Measurements from ENCODE around the gene RAP1A.
"Not testable (repeated sequence)": the region's sequence is repeated elsewhere in the genome, so short reads cannot be mapped to it uniquely, and the experiment has no call there.

The RAP1A gene

GRCh38 chr1:111739925-111740765 lies 120.6 kb downstream of the RAP1A start:
- Histone ChIP-seq H3K79me2 (ENCODE audit: low read length) (peaks cover 3% of the 10 kb centered on the region; the same call in 1 of the 2 replicates), H3K36me3 (replicated peaks; ENCODE audit: insufficient read depth, low read length) (no peaks in the 10 kb centered on the region), H3K4me1 (ENCODE audit: low read length) (peaks cover 8% of the 10 kb centered on the region), H3K9me3 (replicated peaks; ENCODE audit: insufficient read depth, low read length) (no peaks in the 10 kb centered on the region), H3K4me3 (ENCODE audit: low read length) (peak overlapping the region; percentile 66), H3K4me2 (ENCODE audit: low read depth, low read length) (peak overlapping the region; percentile 91), H3F3A (ENCODE audit: insufficient read depth, low read length) (peaks cover 10% of the 10 kb centered on the region; the same call in 1 of the 2 replicates), H3K27ac (ENCODE audit: low read length) (peak overlapping the region; percentile 75; the same call in 1 of the 2 replicates), H3K9ac (ENCODE audit: low read length) (peak overlapping the region; percentile 42; the same call in 1 of the 2 replicates), H3K9me2 (replicated peaks; ENCODE audit: insufficient read depth, low read length) (no peaks in the 10 kb centered on the region), H4K20me1 (ENCODE audit: insufficient read depth, low read length) (no peaks in the 10 kb centered on the region), H2AFZ (ENCODE audit: low read length) (peak overlapping the region; percentile 78), H3K27me3 (replicated peaks; ENCODE audit: insufficient read depth, low read length) (no peaks in the 10 kb centered on the region)
- TF ChIP-seq, protein P1, sequence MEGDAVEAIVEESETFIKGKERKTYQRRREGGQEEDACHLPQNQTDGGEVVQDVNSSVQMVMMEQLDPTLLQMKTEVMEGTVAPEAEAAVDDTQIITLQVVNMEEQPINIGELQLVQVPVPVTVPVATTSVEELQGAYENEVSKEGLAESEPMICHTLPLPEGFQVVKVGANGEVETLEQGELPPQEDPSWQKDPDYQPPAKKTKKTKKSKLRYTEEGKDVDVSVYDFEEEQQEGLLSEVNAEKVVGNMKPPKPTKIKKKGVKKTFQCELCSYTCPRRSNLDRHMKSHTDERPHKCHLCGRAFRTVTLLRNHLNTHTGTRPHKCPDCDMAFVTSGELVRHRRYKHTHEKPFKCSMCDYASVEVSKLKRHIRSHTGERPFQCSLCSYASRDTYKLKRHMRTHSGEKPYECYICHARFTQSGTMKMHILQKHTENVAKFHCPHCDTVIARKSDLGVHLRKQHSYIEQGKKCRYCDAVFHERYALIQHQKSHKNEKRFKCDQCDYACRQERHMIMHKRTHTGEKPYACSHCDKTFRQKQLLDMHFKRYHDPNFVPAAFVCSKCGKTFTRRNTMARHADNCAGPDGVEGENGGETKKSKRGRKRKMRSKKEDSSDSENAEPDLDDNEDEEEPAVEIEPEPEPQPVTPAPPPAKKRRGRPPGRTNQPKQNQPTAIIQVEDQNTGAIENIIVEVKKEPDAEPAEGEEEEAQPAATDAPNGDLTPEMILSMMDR (IDR thresholded peaks at IDR 0.05; ENCODE audit: low read length) = no peak
- no peak for TF ChIP-seq EZH2phosphoT487 (IDR thresholded peaks at IDR 0.05; ENCODE audit: low read length)
- DNase-seq = peak; percentile 9

DNA sequence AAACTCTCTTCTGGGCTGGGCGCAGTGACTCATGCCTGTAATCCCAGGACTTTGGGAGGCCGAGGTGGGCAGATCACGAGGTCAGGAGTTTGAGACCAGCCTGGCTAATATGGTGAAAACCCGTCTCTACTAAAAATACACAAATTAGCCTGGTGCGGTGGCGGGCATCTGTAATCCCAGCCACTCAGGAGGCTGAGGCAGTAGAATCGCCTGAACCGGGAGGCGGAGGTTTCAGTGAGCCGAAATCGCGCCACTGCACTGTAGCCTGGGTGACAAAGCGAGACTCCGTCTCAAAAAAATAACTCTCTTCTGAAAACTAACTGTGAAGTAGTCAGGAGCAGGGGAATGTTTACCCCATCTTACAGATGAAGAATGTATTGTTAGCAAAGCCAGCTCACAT lies 122.7 kb downstream of the RAP1A start:
- H2AFZ ChIP-seq (ENCODE audit: low read length); H3F3A ChIP-seq (ENCODE audit: insufficient read depth, low read length); H3K4me2 ChIP-seq (ENCODE audit: low read depth, low read length); H3K9ac ChIP-seq (ENCODE audit: low read length); H3K27me3 ChIP-seq (replicated peaks; ENCODE audit: insufficient read depth, low read length); H3K36me3 ChIP-seq (replicated peaks; ENCODE audit: insufficient read depth, low read length); H3K27ac ChIP-seq (ENCODE audit: low read length); H3K9me3 ChIP-seq (replicated peaks; ENCODE audit: insufficient read depth, low read length); H4K20me1 ChIP-seq (ENCODE audit: insufficient read depth, low read length); H3K79me2 ChIP-seq (ENCODE audit: low read length); H3K4me3 ChIP-seq (ENCODE audit: low read length); H3K9me2 ChIP-seq (replicated peaks; ENCODE audit: insufficient read depth, low read length); DNase-seq; H3K4me1 ChIP-seq (ENCODE audit: low read length): not testable (repeated sequence)

DNA sequence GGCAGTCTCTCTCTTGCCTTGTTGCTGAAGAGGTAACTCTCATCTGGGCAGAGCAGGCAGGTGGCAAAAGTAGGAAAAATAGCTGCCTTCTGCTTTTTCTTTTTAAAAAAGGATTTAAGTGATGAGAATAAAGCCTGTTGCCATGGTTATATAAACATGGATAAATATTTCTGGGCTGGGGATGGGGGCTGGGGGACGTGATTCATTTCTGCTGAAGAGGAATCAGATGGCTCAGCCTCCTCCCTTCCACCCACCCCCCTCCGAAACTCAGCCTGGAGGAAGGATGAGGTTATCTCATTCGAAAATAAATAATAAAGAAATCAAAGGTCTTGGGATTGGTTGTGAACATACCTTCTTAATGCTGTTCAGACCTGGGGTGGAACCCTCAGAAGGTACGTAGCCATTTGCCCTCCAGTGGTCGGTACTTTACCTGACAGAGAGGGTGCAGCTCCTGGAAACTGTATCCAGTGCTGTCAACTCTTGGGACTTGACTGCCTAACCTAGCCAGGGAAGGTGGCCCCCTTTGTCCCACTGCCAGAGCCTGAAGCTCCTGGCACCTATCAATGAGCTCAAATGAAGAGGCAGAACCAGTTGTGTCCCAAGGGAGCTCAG lies 123.5 kb downstream of the RAP1A start:
- no peak for TF ChIP-seq EZH2phosphoT487 (IDR thresholded peaks at IDR 0.05; ENCODE audit: low read length)
- TF ChIP-seq EZH2 (optimal IDR thresholded peaks at IDR 0.05; ENCODE audit: low read depth, low read length) = no peak
- TF ChIP-seq, protein P1 (IDR thresholded peaks at IDR 0.05; ENCODE audit: low read length) = no peak
- no peak overlapping the region for H3K9ac ChIP-seq (ENCODE audit: low read length)
- H3K9me3 ChIP-seq (replicated peaks; ENCODE audit: insufficient read depth, low read length) = no peaks in the 10 kb centered on the region
- H3K27me3 ChIP-seq (replicated peaks; ENCODE audit: insufficient read depth, low read length) = no peaks in the 10 kb centered on the region
- H3K4me1 ChIP-seq (ENCODE audit: low read length) = no peaks in the 10 kb centered on the region
- no peak overlapping the region for H3K27ac ChIP-seq (ENCODE audit: low read length)
- no peaks in the 10 kb centered on the region for H3K36me3 ChIP-seq (replicated peaks; ENCODE audit: insufficient read depth, low read length)
- DNase-seq = no peak
- H3K79me2 ChIP-seq (ENCODE audit: low read length) = no peaks in the 10 kb centered on the region
- no peaks in the 10 kb centered on the region for H4K20me1 ChIP-seq (ENCODE audit: insufficient read depth, low read length)
- no peaks in the 10 kb centered on the region for H3K9me2 ChIP-seq (replicated peaks; ENCODE audit: insufficient read depth, low read length)
- peaks cover 10% of the 10 kb centered on the region; the same call in 1 of the 2 replicates for H3F3A ChIP-seq (ENCODE audit: insufficient read depth, low read length)
- H3K4me2 ChIP-seq (ENCODE audit: low read depth, low read length) = no peak overlapping the region
- H2AFZ ChIP-seq (ENCODE audit: low read length) = no peak overlapping the region
- no peak overlapping the region for H3K4me3 ChIP-seq (ENCODE audit: low read length)

DNA sequence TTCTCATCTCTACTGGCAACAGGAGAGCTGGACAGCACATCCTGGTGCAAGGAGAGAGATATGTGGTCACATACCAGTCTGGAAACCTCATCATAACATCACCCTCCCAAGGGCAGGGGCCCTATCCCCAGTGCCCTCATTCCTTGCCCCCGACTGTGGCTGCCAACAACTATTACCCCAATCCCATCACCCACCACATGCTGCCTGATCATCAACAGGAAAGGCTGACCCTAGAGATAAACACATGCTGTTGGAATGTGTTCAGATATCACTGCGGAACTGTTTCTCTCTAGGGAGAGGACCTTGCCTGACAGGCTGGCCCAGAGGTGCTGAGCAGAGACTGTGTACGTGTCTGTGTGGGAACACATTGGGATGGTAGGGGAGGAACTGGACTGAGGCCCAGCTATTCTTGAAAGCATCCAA lies 124.1 kb downstream of the RAP1A start:
- Histone ChIP-seq H3K4me3 (ENCODE audit: low read length) (no peak overlapping the region), H3K27me3 (replicated peaks; ENCODE audit: insufficient read depth, low read length) (no peaks in the 10 kb centered on the region), H3K9me2 (replicated peaks; ENCODE audit: insufficient read depth, low read length) (no peaks in the 10 kb centered on the region), H3K9ac (ENCODE audit: low read length) (no peak overlapping the region), H3K36me3 (replicated peaks; ENCODE audit: insufficient read depth, low read length) (no peaks in the 10 kb centered on the region), H3F3A (ENCODE audit: insufficient read depth, low read length) (peaks cover 9% of the 10 kb centered on the region; the same call in 1 of the 2 replicates), H3K4me2 (ENCODE audit: low read depth, low read length) (no peak overlapping the region), H3K4me1 (ENCODE audit: low read length) (no peaks in the 10 kb centered on the region), H3K27ac (ENCODE audit: low read length) (no peak overlapping the region), H3K9me3 (replicated peaks; ENCODE audit: insufficient read depth, low read length) (no peaks in the 10 kb centered on the region), H2AFZ (ENCODE audit: low read length) (no peak overlapping the region), H3K79me2 (ENCODE audit: low read length) (no peaks in the 10 kb centered on the region), H4K20me1 (ENCODE audit: insufficient read depth, low read length) (no peaks in the 10 kb centered on the region)
- no peak for TF ChIP-seq EZH2 (optimal IDR thresholded peaks at IDR 0.05; ENCODE audit: low read depth, low read length)
- TF ChIP-seq EZH2phosphoT487 (IDR thresholded peaks at IDR 0.05; ENCODE audit: low read length) = no peak
- TF ChIP-seq, protein P1 (IDR thresholded peaks at IDR 0.05; ENCODE audit: low read length) = no peak
- no peak for DNase-seq
